Hepatocyte (in vitro differentiated cells): ENCODE data around the gene GEMIN2.
"Not testable (repeated sequence)": the region's sequence is repeated elsewhere in the genome, so short reads cannot be mapped to it uniquely, and the experiment has no call there.

ENCODE experiments used
- CTCF ChIP-seq: fragments of 200-600 bp; sonication (generic); IDR thresholded peaks from 2 replicates; pipeline ENCODE4 v1.5.1; 2016; ENCODE audit warnings: antibody characterized with exemption, mild to moderate bottlenecking; ENCODE audit not compliant: poor library complexity
- EZH2 ChIP-seq: fragments of 200-600 bp; sonication (generic); IDR thresholded peaks from 2 replicates; pipeline ENCODE4 v1.6.1; 2016; ENCODE audit warnings: antibody characterized with exemption, mild to moderate bottlenecking, borderline replicate concordance

GRCh38 chr14:39099215-39099614 is 14.9 kb upstream of the GEMIN2 start:
- TF ChIP-seq CTCF, EZH2: not testable (repeated sequence)
